Panc1 (cell line): ENCODE measurements around the gene SCARF1.

Experiments used
- CTCF ChIP-seq: fragments of 450-650 bp; IDR thresholded peaks from 2 replicates; pipeline ENCODE4 v1.5.1; 2017; ENCODE audit warnings: mild to moderate bottlenecking
- POLR2AphosphoS5 ChIP-seq: IDR thresholded peaks from 2 replicates; pipeline ENCODE4 v1.6.1; 2012; ENCODE audit warnings: mild to moderate bottlenecking, low read depth, low read length, moderate library complexity
- REST ChIP-seq, 2 experiments: IDR thresholded peaks; 2 replicates each; pipeline ENCODE4 v1.6.1; 2011 to 2012; ENCODE audit warnings: low read depth in 2 of 2, control low read depth in 1 of 2, low read length in 1 of 2, mild to moderate bottlenecking in 1 of 2, moderate library complexity in 1 of 2; ENCODE audit not compliant: insufficient read depth in 1 of 2

- TF ChIP-seq CTCF (no peak), REST (IDR thresholded peaks at IDR 0.05; ENCODE audit: insufficient read depth in 1 of 2, low read depth in 2 of 2, low read length in 1 of 2) (no peak), POLR2AphosphoS5 (no peak)
Observed at GRCh38 chr17:1626333-1626732, 19.2 kb downstream of the SCARF1 start.
